CD1c-positive myeloid dendritic cell (primary cell): ENCODE data around the gene MYH7.
"Not testable (repeated sequence)": the region's sequence is repeated elsewhere in the genome, so short reads cannot be mapped to it uniquely, and the experiment has no call there.

Experiments used
- DNase-seq: peaks from one replicate; pipeline ENCODE4 v3.0.0-alpha.2; 2016; ENCODE audit errors: extremely low spot score

The MYH7 gene

DNA sequence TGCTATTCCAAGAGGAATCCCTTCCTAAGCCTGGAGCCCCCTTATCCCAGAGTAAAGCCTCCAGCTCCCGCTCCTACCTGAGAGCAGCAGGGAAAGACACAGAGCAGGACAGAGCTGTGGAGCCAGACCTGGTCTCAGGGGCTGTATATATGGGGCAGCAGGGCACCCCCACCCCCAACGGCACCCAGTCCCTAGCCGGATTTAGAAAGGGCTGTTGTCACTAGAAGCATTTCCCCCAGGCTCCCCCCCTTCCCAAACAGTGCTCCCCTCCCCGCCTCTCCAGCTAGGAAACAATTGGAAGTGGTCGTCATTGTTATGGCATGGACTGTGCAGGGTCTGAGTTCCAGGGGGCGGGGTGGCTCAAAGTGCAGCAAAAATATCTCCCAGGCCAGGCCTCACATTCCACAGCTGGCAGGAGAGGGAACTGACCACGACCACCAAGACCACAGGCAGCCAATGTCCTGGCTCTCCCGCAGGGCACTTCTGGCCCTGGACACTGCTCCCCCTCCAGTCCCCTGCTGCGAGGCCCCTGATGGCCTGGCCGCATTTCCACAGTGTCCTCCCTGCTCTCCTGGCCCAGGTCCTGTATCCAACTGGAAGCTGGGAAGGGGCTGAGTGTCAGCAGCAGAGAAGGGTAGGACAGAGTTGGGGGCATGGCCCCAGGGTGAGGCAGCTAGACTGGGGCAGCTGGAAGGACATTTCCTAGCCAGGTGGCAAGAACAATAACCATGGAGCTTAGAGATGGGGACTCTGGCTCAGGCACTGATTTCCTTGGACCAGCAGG, at the start of gene MYH7:
Gene MYH7 (minus strand): TSS at position 118 of the 784 bp plus-strand sequence. CDS start 1,928 bp downstream, outside the sequence.
- DNase-seq, result no peak

- DNase-seq, result no peak
Measured at GRCh38 chr14:23483236-23483854, 47.9 kb upstream of the MYH7 start.

- no peak for DNase-seq
Measured at GRCh38 chr14:23482823-23483148, 47.3 kb upstream of the MYH7 start.

GRCh38 chr14:23481979-23482822, 46.7 kb upstream of the MYH7 start:
- DNase-seq, result no peak

- no peak for DNase-seq
Measured at GRCh38 chr14:23481362-23481970, 46.0 kb upstream of the MYH7 start.

GRCh38 chr14:23478109-23478759, 42.8 kb upstream of the MYH7 start:
- peak; percentile 83 for DNase-seq

DNA sequence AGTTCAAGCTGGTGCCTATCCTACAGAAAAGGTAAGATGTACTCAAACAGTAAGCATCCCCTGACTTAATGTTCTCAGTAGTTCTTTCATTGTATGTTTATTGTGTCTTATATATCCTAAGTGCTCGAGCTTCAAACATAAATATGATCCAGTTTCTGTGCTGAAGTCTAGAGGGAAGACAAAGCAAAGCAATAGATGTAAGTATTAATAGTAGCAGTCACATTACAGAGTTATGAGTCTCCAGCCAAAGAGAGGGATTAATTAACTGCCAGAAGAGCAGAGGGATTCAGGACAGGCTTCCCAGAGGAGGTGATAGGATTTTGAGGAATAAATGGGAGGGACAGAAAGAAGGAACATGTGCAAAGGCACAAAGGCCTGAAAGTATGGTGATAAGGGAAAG, 35.5 kb upstream of the MYH7 start:
- DNase-seq, result no peak

- DNase-seq, result no peak
Measured at GRCh38 chr14:23469906-23470403, 34.5 kb upstream of the MYH7 start.

GRCh38 chr14:23469127-23469905, 33.9 kb upstream of the MYH7 start, which contains the start of gene NGDN:
Gene NGDN, plus strand, starts transcription at chr14:23469703. Its CDS starts 13 bp downstream, at chr14:23469716.
- peak; percentile 99 for DNase-seq

DNA sequence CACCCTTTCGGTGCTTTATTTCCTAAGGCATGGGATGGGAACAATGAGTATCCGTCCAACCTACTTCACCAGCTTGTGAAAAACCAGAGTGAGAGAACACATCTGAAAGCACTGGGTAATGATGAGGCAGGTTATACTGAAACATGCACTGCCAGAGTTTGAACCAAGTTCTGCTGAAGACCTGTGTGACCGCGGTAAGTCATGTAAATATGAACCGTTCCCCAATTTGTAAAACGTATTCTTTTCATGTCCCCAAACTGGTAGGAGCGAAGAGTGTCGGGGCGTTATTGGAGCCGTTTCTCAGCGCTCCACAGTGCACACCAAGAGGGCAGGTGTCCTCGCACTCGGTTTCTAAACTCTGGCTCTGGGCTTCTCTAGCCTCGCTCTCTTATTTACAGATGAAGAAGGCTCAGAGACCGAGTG, 33.3 kb upstream of the MYH7 start:
- no peak for DNase-seq

GRCh38 chr14:23465261-23465660, 29.8 kb upstream of the MYH7 start:
- no peak for DNase-seq

- DNase-seq, result no peak
Measured at GRCh38 chr14:23464700-23465099, 29.2 kb upstream of the MYH7 start.

- no peak for DNase-seq
Measured at GRCh38 chr14:23460960-23461359, 25.5 kb upstream of the MYH7 start.

DNA sequence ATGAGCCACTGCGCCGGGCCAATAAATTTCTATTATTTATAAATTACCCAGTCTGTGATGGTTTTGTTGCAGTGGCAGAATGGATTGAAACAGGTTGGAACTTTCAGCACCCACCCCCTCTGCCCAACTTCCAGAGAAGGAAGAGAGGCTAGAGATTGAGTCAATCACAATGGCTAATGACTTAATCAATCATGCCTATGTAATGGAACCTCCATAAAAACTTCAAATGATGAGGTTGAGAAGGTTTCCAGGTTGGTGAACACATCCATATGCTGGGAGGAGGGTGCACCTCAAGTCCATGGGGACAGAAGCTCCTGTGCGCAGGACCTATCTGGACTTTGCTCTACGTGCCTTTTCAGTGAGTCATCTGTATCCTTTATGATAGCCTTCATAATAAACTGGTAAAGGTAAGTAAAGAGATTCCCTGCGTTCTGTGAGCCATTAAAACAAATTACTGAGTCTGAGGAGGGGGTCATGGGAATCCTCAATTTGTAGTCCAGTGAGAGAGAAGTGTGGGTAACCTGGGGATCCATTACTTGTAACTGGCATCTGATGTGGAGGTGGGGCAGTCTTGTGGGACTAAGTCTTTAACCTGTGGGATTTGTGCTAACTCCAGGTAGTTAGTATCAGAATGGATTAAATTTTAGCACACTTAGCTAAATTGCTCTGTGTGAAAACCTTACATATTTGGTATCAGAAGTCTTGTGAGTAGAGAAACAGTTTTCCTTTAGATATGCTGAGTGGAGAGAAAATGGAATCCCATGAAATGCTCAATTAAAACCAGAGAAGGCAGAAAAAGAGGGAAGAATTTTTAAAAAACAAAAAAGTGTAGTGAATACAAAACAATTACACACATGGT, 22.4 kb upstream of the MYH7 start:
- DNase-seq, result no peak

DNA sequence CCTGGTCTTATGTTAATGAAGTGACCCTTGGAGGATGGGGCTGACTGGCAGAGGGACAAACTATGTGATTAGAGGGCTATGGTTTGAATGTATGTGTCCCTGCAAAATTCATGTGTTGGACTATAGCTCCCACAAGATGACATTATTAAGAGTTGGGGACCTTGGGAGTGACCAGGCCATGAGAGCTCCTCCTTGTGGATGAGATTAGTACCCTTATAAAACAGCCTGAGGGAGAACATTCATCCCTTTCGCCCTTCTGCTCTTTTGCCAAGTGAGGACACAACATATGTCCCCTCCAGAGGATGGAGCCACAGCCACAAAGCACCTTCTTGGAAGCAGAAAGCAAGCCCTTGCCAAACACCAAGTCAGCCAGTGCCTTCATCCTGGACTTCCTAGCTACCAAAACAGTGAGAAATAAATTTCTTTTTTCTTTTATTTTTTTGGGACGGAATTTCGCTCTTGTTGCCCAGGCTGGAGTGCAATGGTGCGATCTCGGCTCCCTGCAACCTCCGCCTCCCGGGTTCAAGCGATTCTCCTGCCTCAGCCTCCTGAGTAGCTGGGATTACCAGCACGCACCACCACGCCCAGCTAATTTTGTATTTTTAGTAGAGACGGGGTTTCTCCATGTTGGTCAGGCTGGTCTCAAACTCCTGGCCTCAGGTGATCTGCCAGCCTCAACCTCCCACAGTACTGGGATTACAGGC, 21.6 kb upstream of the MYH7 start:
- not testable (repeated sequence) for DNase-seq

GRCh38 chr14:23454445-23454856, 19.0 kb upstream of the MYH7 start:
- no peak for DNase-seq

GRCh38 chr14:23452237-23452636, 16.8 kb upstream of the MYH7 start:
- no peak for DNase-seq

DNA sequence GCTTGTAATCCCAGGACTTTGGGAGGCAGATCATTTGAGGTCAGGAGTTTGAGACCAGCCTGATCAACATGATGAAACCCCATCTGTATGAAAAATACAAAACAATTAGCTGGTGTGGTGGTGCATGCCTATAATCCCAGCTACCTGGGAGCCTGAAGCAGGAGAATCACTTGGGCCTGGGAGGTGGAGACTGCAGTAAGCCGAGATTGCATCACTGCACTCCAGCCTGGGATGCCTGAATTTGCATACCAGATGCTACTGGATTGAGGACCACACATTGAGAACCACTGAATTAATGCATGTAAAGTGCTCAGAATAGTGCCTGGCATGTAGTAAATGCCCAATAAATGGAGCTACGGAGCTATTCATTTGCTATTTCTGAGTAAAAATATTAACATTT, 14.9 kb upstream of the MYH7 start:
- no peak for DNase-seq

GRCh38 chr14:23449314-23449713, 13.9 kb upstream of the MYH7 start:
- no peak for DNase-seq
